Breast epithelium (tissue), 4 donors: ENCODE data around the gene BTBD19. TPM values are rescaled to one million over a fixed set of nuclear protein-coding genes. Genes with fewer than 3 reads are reported as not detected.

Experiments
- DNase-seq, 2 donors: peaks; one replicate each; pipeline ENCODE4 v3.0.0-alpha.2; 2019; ENCODE audit warnings: low spot score in 2 of 2
- H3K27ac ChIP-seq, 2 donors: fragments of 200-600 bp; sonication (generic) in 1 of 2; one replicate each; pipeline ENCODE4 v1.5.1; 2016 to 2019; ENCODE audit warnings: mild to moderate bottlenecking in 1 of 2
- H3K27me3 ChIP-seq, 2 donors: fragments of 200-600 bp; sonication (generic) in 1 of 2; one replicate each; pipeline versions ENCODE4 v1.5.1 to v1.6.0; 2017 to 2019; ENCODE audit warnings: control low read depth in 1 of 2, mild to moderate bottlenecking in 1 of 2
- H3K36me3 ChIP-seq: fragments of 200-600 bp; one replicate; pipeline ENCODE4 v1.5.1; 2019
- H3K4me1 ChIP-seq, 2 donors: fragments of 200-600 bp; sonication (generic); one replicate each; pipeline ENCODE4 v1.5.1; 2016 to 2019; ENCODE audit warnings: control low read depth in 1 of 2
- H3K4me3 ChIP-seq, 3 donors: fragments of 200-600 bp; sonication (generic); 1 replicate in 2 of 3; 2 replicates in 1 of 3; pipeline ENCODE4 v1.5.1; 2016 to 2019; ENCODE audit warnings: mild to moderate bottlenecking in 3 of 3, moderate library complexity in 2 of 3
- H3K9me3 ChIP-seq, 2 donors: fragments of 200-600 bp; sonication (generic) in 1 of 2; one replicate each; pipeline ENCODE4 v1.5.1; 2016 to 2019; ENCODE audit warnings: control low read depth in 1 of 2
- POLR2A ChIP-seq: fragments of 450-650 bp; IDR thresholded peaks from one replicate; pipeline ENCODE4 v1.6.1; 2016; ENCODE audit warnings: antibody characterized with exemption, mild to moderate bottlenecking, moderate library complexity
- POLR2AphosphoS5 ChIP-seq, 3 donors: sonication (generic); formaldehyde crosslinking; IDR thresholded peaks; one replicate each; pipeline ENCODE4 v1.6.1; 2017; ENCODE audit warnings: antibody characterized with exemption in 3 of 3
- intact Hi-C: fragments of 100-400 bp; cut with DNase I; formaldehyde crosslinking; loops from one replicate; pipeline ENCODE4 v1.15.1; 2023; ENCODE audit warnings: low total_unique reads
- total RNA-seq, 3 donors: library from RNA; depleted of rRNA; stranded (reverse); fragments of >200 nt; gene quantifications; one replicate each; pipeline ENCODE4 v1.1.0, GENCODE V29; 2016
- TF ChIP-seq, protein P1 (sequence below), 3 donors: fragments of 450-650 bp; IDR thresholded peaks; one replicate each; pipeline ENCODE4 v1.5.1; 2016 to 2017; ENCODE audit warnings: antibody characterized with exemption in 3 of 3, mild to moderate bottlenecking in 3 of 3, moderate library complexity in 3 of 3

The BTBD19 gene
- total RNA-seq, 3 donors from 2014 or later: 3.8 to 7.0 (median 6.9) TPM

DNA sequence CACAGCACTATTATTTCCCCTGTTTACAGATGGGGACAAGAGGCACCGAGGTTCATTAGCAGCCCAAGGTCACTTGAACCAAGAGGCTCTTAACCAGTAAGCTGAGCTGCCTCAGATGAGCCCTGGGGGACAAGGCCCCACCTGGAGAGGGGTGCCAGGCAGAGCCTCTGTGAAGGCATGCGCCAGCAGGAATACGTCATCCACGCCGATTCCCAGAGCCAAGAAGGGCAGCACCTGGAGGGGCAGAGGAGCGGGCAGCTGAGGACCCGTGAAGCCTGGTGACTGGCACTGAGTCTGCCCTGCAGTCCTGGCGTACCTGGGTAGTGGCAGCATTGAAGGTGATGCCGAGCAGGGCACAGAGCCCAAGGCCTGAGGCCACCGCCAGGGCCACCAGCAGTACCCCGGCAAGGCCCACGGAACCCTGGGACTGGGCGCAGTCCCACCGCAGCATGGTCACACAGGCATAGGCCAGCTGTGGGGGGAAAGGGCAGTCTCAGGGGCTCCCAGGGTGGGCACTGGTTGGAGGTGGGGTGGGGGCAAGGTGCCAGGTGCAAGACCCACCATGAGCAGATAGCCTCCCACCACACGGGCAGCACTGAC lies 20.6 kb downstream of the BTBD19 start:
- no peak for DNase-seq
- no peaks in the 10 kb centered on the region for H3K4me1 ChIP-seq
- H3K36me3 ChIP-seq: no peaks in the 10 kb centered on the region
- TF ChIP-seq POLR2A: no peak
- TF ChIP-seq POLR2AphosphoS5 (IDR thresholded peaks at IDR 0.05): no peak
- TF ChIP-seq, protein P1, sequence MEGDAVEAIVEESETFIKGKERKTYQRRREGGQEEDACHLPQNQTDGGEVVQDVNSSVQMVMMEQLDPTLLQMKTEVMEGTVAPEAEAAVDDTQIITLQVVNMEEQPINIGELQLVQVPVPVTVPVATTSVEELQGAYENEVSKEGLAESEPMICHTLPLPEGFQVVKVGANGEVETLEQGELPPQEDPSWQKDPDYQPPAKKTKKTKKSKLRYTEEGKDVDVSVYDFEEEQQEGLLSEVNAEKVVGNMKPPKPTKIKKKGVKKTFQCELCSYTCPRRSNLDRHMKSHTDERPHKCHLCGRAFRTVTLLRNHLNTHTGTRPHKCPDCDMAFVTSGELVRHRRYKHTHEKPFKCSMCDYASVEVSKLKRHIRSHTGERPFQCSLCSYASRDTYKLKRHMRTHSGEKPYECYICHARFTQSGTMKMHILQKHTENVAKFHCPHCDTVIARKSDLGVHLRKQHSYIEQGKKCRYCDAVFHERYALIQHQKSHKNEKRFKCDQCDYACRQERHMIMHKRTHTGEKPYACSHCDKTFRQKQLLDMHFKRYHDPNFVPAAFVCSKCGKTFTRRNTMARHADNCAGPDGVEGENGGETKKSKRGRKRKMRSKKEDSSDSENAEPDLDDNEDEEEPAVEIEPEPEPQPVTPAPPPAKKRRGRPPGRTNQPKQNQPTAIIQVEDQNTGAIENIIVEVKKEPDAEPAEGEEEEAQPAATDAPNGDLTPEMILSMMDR (IDR thresholded peaks at IDR 0.05): no peak
- no peak overlapping the region for H3K4me3 ChIP-seq
- H3K27ac ChIP-seq: no peak overlapping the region
- intact Hi-C loops: loop anchor here (1.0 kb wide), 1 partner anchor 35 kb away; no protein-coding TSS in a partner anchor
- H3K9me3 ChIP-seq: no peaks in the 10 kb centered on the region
- H3K27me3 ChIP-seq: no peaks in the 10 kb centered on the region

DNA sequence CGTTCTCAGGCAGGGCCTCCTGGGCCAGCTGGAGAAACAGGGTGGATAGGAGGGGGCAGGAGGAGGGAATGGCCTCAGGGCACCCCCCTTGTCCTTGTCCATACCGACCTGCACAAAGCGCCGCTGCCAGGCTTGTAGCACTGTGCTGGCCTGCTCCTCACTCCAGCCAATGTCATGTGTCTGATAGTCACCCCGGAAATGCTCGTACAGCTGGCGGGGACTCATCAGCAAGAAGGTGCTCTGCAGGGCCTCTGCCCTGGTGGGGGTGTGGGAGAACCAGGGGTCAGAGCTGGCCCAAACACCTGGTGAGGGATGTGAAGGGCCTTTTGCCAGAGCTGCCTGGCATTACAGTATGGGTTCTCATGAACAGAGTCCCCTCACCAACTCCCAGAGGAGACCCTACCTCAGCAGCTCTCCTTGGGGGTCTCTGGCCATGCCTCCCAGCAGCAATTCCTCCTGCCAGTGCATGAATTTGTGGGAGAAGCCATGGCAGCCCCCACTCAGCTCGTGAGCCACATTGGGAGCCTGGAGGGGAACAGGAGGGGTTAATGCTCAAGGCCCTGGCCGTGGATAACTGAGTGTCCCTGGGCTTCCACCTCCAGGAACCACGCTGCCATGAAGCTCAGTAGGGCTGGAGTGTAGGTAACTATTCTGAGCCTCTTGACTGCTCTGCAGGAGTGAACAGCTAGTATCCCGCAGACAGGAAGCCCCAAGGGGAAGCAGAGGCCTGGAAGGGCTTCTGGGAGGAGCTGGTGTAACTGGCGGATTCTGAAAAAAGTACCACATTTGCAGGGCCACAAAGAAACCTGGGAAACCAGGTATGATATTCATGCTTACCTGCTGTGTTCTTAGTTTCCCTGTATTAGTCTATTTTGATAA lies 21.4 kb downstream of the BTBD19 start:
- TF ChIP-seq POLR2AphosphoS5 (IDR thresholded peaks at IDR 0.05): no peak
- TF ChIP-seq POLR2A: no peak
- TF ChIP-seq, protein P1 (IDR thresholded peaks at IDR 0.05): no peak
- Histone ChIP-seq H3K36me3 (no peaks in the 10 kb centered on the region), H3K27me3 (no peaks in the 10 kb centered on the region), H3K4me3 (no peak overlapping the region), H3K4me1 (no peaks in the 10 kb centered on the region), H3K27ac (no peak overlapping the region), H3K9me3 (no peaks in the 10 kb centered on the region)
- no peak for DNase-seq
- intact Hi-C loops: loop anchor here (1.0 kb wide), 1 partner anchor 35 kb away; no protein-coding TSS in a partner anchor

DNA sequence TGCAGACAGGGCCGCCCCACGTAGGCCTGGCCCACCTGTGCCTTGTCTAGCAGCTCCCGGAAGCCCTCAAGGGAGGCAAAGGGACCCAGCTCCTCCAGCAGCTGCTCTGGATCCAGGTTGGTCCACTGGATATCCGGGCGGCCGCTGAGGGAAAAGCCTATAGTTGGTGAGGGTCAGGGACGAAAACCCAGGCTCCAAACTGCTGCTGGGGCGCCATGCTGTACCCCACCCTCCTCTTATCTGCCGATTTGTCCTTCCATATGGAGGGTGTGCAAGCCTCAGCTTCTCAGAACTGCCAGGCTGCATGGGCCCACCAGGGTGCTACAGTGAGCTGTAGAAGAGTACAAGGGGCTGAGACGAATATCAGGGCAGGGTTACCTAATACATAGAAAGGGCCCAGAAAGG lies 22.6 kb downstream of the BTBD19 start:
- intact Hi-C loops: no loop called here
- Histone ChIP-seq H3K27me3 (no peaks in the 10 kb centered on the region), H3K36me3 (no peaks in the 10 kb centered on the region), H3K9me3 (no peaks in the 10 kb centered on the region), H3K4me3 (no peak overlapping the region), H3K27ac (no peak overlapping the region), H3K4me1 (no peaks in the 10 kb centered on the region)
- TF ChIP-seq POLR2AphosphoS5 (IDR thresholded peaks at IDR 0.05): no peak
- TF ChIP-seq, protein P1 (IDR thresholded peaks at IDR 0.05): no peak
- no peak for TF ChIP-seq POLR2A
- DNase-seq: no peak

DNA sequence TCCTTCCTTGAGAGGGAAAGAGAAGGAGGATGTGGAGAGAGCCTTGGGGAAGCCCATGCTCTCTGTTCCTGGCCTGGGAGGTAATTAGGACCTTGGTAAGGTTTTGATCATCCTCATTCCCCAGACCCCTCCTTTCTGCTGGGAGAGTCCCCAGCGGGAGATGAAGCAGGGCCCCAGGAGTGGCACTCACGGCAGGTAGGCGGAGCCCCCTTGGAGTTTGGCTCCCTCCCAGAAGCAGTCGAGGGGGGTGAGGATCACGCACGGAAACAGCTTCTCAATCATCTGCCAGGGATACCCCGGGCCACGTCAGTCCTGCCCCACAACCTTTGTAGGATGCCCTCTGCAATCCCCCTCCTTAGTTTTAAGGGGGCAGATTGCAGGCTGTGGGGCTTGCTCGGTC lies 23.2 kb downstream of the BTBD19 start:
- H3K27ac ChIP-seq: no peak overlapping the region
- no peaks in the 10 kb centered on the region for H3K27me3 ChIP-seq
- no peak for DNase-seq
- H3K36me3 ChIP-seq: no peaks in the 10 kb centered on the region
- H3K9me3 ChIP-seq: no peaks in the 10 kb centered on the region
- no peak overlapping the region for H3K4me3 ChIP-seq
- no peaks in the 10 kb centered on the region for H3K4me1 ChIP-seq
- intact Hi-C loops: no loop called here
- TF ChIP-seq POLR2AphosphoS5 (IDR thresholded peaks at IDR 0.05): no peak
- TF ChIP-seq, protein P1 (IDR thresholded peaks at IDR 0.05): no peak
